ENCODE measurements around the gene ERCC6. TPM values are rescaled to one million over a fixed set of nuclear protein-coding genes. Genes with fewer than 3 reads are reported as not detected.

The ERCC6 gene
- total RNA-seq, 2 donors from 2014 or later = 17.1 to 19.6 TPM

GRCh38 chr10:49484486-49485235 is 54.3 kb downstream of the ERCC6 start:
- ATAC-seq = no peak
- no peak for DNase-seq
- intact Hi-C loops (cut with DNase I) = no loop called here

- intact Hi-C loops (cut with DNase I) = no loop called here
- ATAC-seq (no peak), DNase-seq (no peak)
Measured at GRCh38 chr10:49478819-49479218, 60.1 kb downstream of the ERCC6 start.

GRCh38 chr10:49474901-49475300 is 64.0 kb downstream of the ERCC6 start:
- ATAC-seq (no peak), DNase-seq (no peak)
- intact Hi-C loops (cut with DNase I) = no loop called here

- DNase-seq = no peak
- intact Hi-C loops (cut with DNase I) = no loop called here
- no peak for ATAC-seq
Measured at GRCh38 chr10:49471532-49471931, 67.4 kb downstream of the ERCC6 start.

GRCh38 chr10:49465736-49466135 is 73.2 kb downstream of the ERCC6 start:
- intact Hi-C loops (cut with DNase I) = no loop called here
- no peak for DNase-seq
- ATAC-seq = no peak

Other genes with a start within 250 kb of the ERCC6 start
- gene C10orf71, start 240.0 kb downstream of the ERCC6 start, total RNA-seq = 10 to 100 TPM; 34.7 to 54.1 TPM
- gene DRGX, start 143.0 kb downstream of the ERCC6 start, total RNA-seq = not detected
- not detected for gene SLC18A3, start 71.2 kb upstream of the ERCC6 start, total RNA-seq
- not detected for gene CHAT, start 74.9 kb upstream of the ERCC6 start, total RNA-seq
- gene C10orf53, start 140.5 kb upstream of the ERCC6 start, total RNA-seq = not detected
- gene OGDHL, start 223.2 kb upstream of the ERCC6 start, total RNA-seq = 1 to 10 TPM; 3.4 to 4.2 TPM

Measured in left cardiac atrium (tissue), 4 donors.